ENCODE data around the gene P3H3.
A peak's percentile ranks its signal among the peaks of the same experiment; 100 is the strongest.

The P3H3 gene, protein sequence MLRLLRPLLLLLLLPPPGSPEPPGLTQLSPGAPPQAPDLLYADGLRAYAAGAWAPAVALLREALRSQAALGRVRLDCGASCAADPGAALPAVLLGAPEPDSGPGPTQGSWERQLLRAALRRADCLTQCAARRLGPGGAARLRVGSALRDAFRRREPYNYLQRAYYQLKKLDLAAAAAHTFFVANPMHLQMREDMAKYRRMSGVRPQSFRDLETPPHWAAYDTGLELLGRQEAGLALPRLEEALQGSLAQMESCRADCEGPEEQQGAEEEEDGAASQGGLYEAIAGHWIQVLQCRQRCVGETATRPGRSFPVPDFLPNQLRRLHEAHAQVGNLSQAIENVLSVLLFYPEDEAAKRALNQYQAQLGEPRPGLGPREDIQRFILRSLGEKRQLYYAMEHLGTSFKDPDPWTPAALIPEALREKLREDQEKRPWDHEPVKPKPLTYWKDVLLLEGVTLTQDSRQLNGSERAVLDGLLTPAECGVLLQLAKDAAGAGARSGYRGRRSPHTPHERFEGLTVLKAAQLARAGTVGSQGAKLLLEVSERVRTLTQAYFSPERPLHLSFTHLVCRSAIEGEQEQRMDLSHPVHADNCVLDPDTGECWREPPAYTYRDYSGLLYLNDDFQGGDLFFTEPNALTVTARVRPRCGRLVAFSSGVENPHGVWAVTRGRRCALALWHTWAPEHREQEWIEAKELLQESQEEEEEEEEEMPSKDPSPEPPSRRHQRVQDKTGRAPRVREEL

DNA sequence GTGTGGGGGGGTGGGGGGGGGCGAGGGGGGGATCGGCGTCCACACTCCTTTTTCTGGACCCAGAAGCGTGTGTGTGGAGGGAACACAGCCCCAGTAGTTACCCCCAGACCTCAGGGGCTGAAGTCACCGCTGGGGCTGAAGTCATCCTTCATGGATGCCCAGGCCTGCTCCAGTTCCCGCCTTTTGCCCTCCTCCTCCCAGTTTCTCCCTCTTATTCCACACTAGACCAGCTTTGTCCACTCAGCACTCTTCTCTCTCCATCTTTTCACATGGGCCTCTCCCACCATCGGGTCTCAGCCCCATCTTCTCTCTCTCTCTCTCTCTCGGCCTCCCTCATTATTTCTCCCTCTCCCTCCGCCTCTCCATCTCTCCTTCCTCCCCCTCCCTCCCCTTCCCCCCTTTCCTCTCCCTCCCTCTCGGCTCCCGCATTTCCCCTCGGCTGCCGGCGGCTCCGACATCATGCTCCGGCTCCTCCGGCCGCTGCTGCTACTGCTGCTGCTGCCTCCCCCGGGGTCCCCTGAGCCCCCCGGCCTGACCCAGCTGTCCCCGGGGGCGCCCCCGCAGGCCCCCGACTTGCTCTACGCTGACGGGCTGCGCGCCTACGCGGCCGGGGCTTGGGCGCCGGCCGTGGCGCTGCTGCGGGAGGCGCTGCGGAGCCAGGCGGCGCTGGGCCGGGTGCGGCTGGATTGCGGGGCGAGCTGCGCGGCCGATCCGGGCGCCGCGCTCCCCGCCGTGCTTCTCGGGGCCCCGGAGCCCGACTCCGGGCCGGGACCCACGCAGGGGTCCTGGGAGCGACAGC lies at the start of gene P3H3:
Gene P3H3, plus strand, starts transcription at position 426 of the 799 bp plus-strand sequence. Its CDS starts 34 bp downstream, at position 460.
- DNase-seq: peak; percentile 28

DNA sequence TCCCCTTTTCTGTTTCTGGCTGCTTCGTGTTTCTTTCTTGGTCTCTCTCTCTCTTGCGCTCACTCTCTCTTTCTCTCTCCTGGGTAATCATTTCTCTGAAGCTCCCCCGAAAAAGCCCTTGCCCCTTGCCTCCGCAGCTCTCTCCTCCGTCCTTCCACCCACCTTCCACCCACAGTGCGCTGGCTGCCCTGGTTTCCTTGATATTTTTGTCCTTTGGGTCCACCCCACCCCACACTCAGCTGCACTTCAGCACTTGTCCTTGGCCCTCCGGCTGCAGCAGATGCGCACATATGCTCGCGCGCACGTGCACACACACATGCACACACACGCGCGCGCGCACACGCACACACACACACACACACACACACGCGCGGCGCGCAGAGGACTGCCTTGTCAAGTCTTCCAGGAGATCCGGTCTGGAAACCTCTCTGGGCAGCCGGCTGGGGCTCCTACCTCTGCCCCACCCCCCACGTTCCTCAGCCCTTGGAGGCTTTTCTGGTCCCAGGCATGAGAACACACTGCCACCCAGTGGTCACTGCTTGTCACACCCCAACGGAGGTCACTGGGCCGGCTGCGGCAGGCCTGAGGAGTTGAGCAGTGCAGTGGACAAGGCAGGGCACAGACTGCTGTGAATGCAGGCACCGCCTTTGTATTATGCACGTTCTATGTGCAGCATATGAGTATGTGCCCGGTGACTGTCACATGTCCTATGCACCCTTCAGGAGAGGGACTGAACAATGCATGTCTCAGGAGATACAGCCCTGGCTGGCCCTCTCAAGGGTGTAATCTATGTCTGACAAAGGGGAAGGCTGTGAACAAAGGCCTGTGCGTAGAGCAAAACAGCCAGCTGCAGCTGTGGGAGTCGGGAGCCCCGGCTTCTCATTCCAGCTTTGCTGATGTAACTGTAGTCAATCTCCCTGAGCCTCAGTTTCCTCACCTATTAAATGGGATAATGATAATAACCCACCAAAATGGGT lies 49.3 kb upstream of the P3H3 start:
- DNase-seq: peak; percentile 96

DNA sequence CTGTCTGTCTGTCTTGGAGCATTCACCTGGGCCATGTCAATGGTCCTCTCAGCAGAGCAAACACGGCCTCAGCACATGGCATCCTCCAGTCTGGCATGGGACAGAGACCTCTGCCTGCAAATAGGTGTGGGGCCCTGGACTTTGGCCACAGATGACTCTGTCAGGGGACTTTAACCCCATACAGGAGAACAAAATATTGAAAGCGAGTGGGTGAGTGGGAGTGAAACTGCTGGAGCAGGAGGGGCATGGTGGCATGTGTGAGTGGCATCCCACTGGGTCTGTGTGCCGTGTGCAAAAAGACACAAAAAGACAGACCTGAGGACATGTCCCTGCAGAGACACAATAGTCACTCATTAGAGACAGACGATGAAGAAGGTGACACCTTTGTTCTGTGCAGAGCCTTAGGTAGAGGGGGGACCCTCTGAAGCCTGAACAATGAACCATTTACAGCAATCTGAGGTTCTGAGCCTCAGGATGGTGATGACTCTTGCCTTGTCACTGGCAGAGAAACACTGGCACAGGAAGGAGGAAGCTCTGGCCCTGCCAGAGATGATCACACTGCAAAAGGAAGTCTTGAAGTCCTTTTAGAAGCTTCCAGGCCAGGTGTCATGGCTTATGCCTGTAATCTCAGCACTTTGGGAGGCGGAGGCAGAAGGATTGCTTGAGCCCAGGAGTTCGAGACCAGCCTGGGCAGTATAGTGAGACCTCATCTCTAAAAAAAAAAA lies 48.3 kb upstream of the P3H3 start:
- DNase-seq: no peak

DNA sequence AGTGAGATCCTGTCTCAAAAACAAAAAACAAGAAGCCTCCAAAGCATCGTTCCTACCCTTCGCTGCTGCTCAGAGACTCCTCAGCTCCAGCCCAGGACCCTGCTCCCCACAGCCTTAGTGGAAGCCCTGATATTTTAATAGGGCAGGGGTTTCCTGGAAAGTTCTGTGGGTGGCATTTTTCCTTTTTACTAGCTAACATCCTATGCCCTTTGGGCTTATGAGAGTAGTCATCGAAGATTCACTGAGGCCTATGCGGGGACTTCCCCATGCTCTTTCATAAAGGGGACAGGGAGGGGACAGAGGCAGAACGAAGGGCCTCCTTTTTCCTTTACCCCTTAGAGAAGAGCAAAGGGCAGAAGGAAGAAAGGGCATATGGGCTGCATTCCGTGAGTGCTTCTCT lies 47.6 kb upstream of the P3H3 start:
- no peak for DNase-seq

DNA sequence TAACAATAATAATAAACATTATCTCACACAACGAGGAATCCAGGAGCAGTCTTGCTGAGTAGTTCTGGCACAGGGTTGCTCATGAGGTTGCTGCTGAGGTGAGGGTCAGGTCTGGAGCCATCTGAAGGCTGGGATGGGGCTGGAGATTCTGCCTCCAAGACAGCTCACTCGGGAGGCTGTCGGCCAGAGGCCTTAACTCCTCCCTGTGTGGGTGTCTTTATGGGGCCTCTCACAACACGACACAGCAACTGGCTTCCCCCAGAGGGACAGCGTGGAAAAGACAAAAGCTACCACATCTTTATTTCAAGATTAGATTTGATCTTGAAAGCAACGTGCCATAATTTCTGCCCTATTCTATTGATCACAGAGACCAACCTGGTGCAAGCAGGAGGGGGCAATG lies 46.1 kb upstream of the P3H3 start:
- DNase-seq: no peak

DNA sequence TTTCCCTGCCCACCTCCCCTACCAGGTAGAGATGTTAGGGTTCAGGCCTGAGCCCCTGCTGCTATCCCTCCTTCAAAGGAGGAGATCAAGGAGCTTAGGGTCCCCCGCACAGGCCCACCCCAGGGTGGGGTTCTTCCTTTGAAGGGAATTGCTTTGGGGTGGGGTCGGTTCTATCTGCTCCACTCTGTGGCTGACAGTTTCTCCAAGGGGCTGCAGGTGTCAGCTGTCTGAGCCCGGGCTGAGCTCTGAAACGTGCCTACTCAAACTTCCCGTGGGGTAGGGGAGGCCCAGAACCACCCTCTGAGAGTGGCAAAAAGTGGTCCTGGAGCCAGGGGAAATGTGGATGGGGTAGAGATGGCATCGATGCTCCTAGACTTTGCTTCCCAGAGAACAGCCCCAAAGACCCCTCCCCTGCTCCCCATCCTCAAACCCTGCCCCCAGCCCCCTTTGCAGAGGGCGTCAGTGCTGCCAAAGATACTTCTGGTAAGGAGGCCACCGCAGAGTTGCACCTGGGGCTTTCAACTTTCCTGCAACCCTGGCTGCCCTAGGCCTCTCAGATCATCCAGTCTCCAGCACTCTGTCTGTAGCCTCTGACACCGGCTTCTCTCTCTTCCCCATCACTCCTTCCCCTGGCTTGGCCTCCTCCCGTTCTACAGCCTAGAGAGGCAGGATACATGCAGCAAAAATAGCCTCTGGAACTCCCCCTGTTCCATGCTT lies 45.2 kb upstream of the P3H3 start:
- DNase-seq: no peak

DNA sequence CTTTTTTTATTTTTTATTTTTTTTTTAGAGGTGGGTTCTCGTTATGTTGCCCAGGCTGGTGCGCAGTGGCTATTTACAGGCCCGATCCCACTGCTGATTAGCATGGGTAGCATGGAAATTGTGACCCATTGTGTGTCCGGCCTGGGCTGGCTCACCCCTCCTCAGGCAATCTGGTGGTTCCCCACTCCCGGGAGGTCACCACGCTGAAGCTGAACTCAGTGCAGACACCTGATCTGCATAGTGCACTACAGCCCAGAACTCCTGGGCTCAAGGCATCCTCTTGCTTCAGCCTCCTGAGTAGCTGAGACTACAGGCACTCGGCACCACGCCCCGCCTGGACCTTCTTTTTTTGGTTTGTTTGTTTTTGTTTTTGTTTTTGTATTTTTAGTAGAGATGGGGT lies 44.4 kb upstream of the P3H3 start:
- no peak for DNase-seq

DNA sequence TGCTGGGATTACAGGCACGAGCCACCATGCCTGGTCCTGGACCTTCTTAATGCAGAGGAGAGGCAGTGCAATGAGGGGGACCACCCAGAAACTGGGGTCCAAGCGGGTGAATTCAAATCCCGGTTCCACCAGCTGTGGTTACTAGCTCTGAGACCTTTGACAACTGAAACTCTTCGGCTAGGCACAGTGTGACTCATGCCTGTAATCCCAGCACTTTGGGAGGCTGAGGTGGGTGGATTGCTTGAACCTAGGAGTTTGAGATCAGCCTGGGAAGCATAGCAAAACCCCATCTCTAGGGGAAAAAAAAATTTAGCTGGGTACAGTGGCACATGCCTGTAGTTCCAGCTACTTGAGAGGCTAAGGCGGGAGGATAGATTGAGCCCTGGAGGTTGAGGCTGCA lies 43.9 kb upstream of the P3H3 start:
- DNase-seq: no peak

DNA sequence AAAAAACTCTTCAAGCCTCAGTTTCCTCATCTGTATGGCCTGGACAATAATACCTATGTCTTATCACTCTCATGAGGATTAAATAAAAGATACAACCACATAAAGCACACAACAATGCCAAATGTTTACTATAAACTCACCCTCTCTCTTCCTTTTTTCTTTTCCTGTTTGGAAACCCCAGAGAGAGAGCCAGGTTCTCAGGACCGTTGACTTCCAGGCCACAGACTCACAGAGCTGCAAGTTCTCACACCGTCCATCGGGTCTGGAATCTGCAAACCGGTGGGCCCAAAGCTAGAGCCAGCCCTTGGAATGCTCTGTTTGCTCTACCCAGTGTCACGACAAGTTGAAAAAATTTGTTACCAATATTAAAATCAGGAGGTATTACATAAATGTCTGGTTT lies 43.4 kb upstream of the P3H3 start:
- DNase-seq: no peak

DNA sequence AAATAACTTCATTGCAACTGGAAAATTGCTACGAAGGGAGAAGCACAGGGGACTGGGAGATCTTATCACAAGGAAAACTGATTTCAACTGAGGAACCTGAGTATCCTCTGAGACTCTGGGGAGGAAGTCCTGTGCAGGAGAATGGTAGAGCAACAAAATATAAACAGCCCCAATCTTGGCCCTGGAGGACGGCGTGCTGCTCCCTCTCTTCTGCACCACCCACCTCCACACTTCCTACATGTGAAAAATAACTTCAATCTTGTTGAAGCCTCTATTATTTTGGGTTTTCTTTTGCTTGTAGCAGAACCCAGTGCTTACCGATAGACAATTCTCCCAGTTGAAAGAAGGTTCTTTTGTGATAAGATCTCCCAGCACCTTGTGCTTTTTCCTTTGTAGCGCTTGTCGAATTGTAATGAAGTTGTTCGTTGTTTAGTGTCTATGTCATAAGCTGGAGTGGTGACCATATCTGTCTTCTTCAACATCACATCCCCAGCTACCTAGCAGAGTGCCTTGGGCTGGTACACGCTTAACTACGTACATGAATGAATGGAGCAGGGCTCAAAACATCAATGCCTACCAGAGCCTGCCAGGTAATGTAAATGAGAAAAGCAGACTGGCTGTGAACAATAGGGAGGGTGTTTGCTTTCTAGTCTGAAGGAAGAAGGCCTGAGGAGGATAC lies 41.7 kb upstream of the P3H3 start:
- DNase-seq: no peak

DNA sequence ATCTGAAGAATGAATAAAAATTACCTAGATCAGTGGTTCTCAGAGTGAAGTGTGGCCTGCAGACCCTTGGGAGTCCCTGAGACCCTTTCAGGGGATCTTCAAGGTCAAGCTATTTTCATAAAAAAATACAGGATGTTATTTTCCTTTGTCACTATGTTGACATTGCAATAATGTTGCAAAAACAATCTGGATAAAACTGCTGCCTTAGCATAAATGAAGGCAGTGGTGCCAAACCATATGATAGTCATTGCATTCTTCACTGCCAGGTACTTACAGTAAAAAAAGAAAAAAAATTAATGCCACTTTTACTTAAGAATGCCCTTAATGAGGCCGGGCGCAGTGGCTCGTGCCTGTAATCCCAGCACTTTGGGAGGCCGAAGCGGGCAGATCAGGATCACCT lies 40.9 kb upstream of the P3H3 start:
- DNase-seq: no peak

DNA sequence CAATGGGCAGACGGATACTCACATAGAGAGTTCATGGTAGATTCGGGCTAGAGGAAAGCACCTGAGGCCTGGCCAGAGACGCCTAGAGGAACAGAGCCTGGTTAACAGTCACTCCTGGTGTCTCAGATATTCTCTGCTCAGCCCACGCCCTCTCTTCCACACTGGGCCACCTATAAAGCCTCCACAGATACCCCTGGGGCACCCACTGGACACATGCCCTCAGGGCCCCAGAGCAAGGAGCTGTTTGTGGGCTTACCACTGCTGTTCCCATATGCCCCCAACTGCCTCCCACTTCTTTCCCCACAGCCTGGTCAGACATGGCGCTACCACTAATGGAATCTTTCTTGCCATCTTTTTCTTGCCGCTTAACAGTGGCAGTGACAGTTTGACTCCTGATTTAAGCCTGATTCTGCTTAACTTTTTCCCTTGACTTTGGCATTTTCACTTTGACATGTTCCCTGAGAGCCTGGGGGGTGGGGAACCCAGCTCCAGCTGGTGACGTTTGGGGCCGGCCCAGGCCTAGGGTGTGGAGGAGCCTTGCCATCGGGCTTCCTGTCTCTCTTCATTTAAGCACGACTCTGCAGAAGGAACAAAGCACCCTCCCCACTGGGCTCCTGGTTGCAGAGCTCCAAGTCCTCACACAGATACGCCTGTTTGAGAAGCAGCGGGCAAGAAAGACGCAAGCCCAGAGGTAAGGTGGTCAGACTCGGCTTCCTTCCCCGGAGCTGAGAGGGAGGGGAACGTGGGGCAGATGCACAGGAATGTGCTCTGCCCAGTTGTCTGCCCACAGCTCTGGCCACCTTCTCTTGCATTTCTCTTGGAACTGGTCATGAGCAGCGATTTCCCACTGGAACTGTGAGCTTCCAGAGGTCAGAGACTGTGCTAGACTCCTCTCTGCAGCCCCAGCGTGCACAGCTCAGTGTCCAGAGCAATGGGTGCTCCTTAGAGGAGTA lies 39.0 kb upstream of the P3H3 start, which contains the start of gene CD4:
Gene CD4, plus strand, starts transcription at position 557 of the 953 bp plus-strand sequence. CDS start 10,611 bp downstream, outside the sequence.
- peak; percentile 77 for DNase-seq

DNA sequence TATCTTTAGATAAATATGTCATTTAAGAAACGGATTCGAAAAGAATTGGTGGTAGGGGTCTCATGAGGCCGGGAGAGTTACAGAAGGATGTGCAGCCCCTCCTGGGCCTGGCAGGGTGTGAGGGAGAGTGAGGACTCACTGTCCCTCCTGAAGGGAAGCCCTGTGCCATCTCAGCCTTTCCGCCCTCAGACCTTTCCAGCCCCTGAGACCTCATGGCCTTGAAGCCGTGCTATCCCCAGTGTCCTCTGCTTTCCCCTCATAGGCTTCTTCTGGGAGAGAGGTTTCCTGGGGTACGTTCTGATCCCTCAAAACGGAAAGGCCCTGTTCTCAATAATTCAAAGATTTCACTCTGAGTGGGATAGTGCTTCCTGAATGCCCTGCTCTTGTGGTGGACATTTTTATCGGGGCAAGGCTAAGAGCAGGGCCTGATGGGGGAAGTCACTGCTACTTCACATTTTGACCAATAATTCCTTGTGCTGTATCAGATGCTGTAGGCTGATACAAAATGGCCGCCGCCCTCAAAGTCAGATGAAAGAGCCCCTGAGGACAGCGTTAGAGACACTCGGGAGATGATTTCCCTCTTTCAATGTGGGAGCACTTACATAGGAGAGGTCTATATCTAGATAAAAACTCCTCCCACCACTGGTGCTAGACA lies 37.6 kb upstream of the P3H3 start:
- peak; percentile 40 for DNase-seq

DNA sequence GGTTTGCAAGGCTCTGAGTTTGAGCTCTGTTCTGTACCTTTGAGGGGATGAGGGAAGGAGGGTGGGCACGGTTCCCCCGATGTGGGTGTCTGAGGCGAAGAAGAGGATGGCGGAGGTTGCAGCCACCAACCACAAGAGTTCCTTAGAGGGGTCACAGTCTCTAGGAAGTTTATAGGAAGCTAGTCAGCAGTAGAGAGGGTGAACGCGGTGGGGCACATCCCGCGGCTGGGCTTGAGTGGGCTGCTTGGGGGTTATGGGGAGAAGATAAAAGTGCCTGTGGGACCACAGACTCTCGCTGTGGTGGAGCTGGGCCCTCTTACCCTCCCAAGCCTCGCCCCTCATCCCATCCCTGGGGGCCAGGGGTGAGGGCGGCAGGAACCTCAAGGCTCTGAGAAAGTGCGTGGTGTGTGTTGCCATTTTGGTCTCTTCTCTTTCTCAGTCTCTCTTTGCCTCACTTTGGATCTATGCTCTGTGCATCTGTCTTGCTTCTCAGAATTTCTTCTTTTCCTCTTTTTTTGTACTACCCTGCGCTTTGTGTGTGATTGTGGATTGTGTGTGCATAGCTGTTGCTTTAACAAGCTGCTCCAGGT lies 36.2 kb upstream of the P3H3 start:
- DNase-seq: no peak

DNA sequence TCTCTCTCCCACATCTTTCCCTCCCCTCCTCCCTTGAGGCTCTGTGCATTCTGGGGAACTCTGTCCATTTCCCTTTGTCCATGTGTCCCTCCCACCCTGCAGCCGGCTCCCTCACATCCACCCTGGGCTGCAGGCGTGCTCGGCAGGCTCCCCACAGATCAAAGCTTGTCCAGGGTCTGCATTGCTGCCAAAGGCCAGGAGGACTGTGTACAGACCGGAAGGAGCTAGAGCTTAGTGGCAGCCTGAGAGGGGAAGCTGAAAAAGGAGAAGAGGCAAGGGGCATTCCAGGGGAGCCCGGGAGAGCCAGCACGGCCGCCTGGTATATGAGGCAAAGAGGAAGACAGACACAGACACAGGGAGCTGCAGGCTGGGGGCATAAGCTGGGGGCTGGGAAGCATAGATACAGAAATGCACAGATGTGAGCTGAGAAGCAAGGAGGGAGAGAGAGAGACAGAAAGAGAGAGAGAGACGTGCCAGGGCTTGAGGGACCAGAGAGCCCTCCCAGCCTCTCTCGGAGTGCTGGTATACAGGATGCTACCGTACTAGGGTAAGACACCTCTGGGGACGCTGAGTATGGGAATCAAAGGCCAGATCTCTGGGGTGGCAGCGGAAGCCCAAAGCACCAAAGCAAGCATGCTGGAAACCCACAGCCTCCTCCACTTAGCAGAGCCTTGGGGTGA lies 35.5 kb upstream of the P3H3 start:
- DNase-seq: peak; percentile 74

DNA sequence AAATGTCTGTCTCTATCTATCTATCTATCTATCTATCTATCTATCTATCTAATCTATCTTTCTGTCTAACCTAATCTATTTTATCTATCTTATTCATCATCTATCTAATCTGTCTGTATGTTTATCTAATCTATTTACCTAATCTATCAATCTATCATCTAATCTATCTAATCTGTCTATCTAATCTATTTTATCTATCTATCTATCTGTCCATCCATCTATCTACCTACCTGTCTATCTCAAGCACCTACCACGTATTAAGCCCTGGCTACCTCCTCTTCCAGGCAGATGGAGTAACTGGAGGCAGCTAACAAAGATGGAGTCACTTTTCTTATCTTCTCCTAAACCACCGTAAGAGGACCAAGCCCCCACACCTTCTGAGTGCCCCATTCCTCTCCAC lies 33.1 kb upstream of the P3H3 start:
- no peak for DNase-seq

DNA sequence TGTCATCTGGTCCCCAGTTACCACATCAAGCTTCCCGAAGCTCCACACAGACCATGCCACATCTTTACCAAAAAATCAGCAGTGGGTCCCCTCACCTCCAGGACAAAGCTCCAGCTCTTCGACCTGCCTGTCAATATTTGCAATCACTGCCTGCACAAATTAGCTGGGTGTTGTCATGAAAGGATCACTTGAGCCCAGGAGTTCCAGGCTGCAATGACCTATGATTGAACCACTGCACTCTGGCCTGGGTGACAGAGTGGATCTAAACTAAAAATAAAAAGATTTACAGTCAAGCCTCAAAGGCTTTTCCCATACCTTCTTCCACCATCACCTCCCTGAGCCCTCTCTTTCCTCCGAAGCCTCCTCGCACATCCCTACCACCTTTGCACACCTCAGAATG lies 31.6 kb upstream of the P3H3 start:
- no peak for DNase-seq

Data from hematopoietic multipotent progenitor cell treated with erythropoietin and hydrocortisone succinate and interleukin-3 and kit ligand, for 4 days (in vitro differentiated cells).